CD4-positive, alpha-beta T cell (primary cell): ENCODE results near the gene PPM1H. TPM values are rescaled to one million over a fixed set of nuclear protein-coding genes. Genes with fewer than 3 reads are reported as not detected.

ENCODE experiments used
- ATAC-seq: fragments of 200-7000 bp; cut with Tn5 transposase; one replicate; pipeline ENCODE4 v1.10.0; 2022; ENCODE audit warnings: mild to moderate bottlenecking; ENCODE audit not compliant: poor library complexity
- CTCF ChIA-PET: fragments of 350-600 bp; sonication (Branson Sonifier 250); formaldehyde crosslinking; loops from one replicate; lab custom pipeline; 2021; ENCODE audit warnings: antibody characterized with exemption, inconsistent platforms; lab: Charles Lee
- POLR2A ChIA-PET: fragments of 350-600 bp; sonication (Branson Sonifier 250); formaldehyde crosslinking; loops from one replicate; lab custom pipeline; 2021; ENCODE audit warnings: antibody characterized with exemption, inconsistent platforms; lab: Charles Lee
- DNase-seq, 14 experiments: peaks; one replicate each; pipeline ENCODE4 v3.0.0-alpha.2; 2013 to 2020; ENCODE audit warnings: mixed read lengths in 2 of 14
- H3K27ac ChIP-seq, 2 donors: one replicate each; pipeline versions ENCODE4 v1.5.1 to v1.7.0; 2013; ENCODE audit warnings: low read length in 2 of 2, low read depth in 1 of 2, mild to moderate bottlenecking in 1 of 2
- H3K27me3 ChIP-seq, 2 experiments: 1 replicate in 1 of 2; 2 replicates in 1 of 2; pipeline versions ENCODE4 v1.6.1 to v1.7.0; 2013; ENCODE audit warnings: low read length in 2 of 2, control low read depth in 1 of 2, mild to moderate bottlenecking in 1 of 2, moderate library complexity in 1 of 2; ENCODE audit not compliant: insufficient read depth in 2 of 2, control insufficient read depth in 1 of 2
- H3K36me3 ChIP-seq: one replicate; pipeline ENCODE4 v1.6.1; 2013; ENCODE audit warnings: low read length, control low read depth; ENCODE audit not compliant: insufficient read depth
- H3K4me1 ChIP-seq: one replicate; pipeline ENCODE4 v1.6.1; 2013; ENCODE audit warnings: low read length, control low read depth; ENCODE audit not compliant: insufficient read depth
- H3K4me3 ChIP-seq: one replicate; pipeline ENCODE4 v1.5.1; 2013; ENCODE audit warnings: mild to moderate bottlenecking, low read length, moderate library complexity
- H3K9me3 ChIP-seq, 2 experiments: 1 replicate in 1 of 2; 2 replicates in 1 of 2; pipeline versions ENCODE4 v1.6.1 to v1.7.0; 2013; ENCODE audit warnings: low read length in 2 of 2, mild to moderate bottlenecking in 2 of 2, control low read depth in 1 of 2, moderate library complexity in 1 of 2; ENCODE audit not compliant: control insufficient read depth in 1 of 2, insufficient read depth in 1 of 2
- H3K27ac Mint-ChIP-seq: one replicate; pipeline ENCODE4 v1.8.0; 2020; ENCODE audit warnings: mixed read lengths
- H3K27me3 Mint-ChIP-seq: one replicate; pipeline ENCODE4 v1.8.0; 2021; ENCODE audit warnings: mixed read lengths
- H3K36me3 Mint-ChIP-seq: one replicate; pipeline ENCODE4 v1.8.0; 2021; ENCODE audit warnings: low read depth, mixed read lengths
- H3K4me1 Mint-ChIP-seq: one replicate; pipeline ENCODE4 v1.8.0; 2021; ENCODE audit warnings: low read depth, mixed read lengths
- H3K4me3 Mint-ChIP-seq: one replicate; pipeline ENCODE4 v1.8.0; 2020; ENCODE audit warnings: mild to moderate bottlenecking, mixed read lengths
- H3K9me3 Mint-ChIP-seq: one replicate; pipeline ENCODE4 v1.8.0; 2020; ENCODE audit warnings: mixed read lengths
- intact Hi-C, 2 experiments: fragments of 100-400 bp; cut with DNase I in 1 of 2; cut with micrococcal nuclease in 1 of 2; formaldehyde crosslinking; loops; one replicate each; pipeline versions ENCODE4 v1.15.1 to v1.9.0; 2023 to 2025; cut with DNase I, micrococcal nuclease
- total RNA-seq, 174 experiments: library from RNA in 2 of 174; stranded (reverse) in 2 of 174; gene quantifications; one replicate each; pipeline ENCODE4 v1.2.3 and lab custom pipeline; 2021 to 2026
- TF ChIP-seq, protein P1 (sequence below): fragments of 200-600 bp; IDR thresholded peaks from one replicate; pipeline ENCODE4 v1.8.0; 2022; ENCODE audit warnings: antibody characterized with exemption, mild to moderate bottlenecking

PPM1H gene
- total RNA-seq, 2 experiments from 2014 or later: not detected

DNA sequence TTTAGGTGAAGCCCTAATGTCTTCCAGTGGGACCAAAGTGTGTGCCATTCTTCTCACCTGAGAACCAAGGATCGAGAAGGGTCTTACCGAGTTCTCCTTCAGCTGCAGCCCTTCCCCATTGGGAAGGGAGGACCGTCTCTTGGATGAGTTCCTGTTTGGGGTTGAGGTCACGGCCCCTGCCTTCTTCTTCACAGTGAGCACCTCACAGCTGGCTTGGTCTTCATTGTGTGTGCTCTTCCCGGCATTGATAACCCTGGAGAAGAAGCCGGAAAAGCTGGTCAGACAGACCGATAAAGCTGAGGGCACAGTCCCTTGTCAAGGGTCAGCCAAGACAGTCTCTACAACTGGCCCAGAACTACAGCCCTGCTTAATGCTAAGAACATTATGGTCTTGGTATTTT is 102.9 kb downstream of the PPM1H start:
- ATAC-seq: no peak

DNA sequence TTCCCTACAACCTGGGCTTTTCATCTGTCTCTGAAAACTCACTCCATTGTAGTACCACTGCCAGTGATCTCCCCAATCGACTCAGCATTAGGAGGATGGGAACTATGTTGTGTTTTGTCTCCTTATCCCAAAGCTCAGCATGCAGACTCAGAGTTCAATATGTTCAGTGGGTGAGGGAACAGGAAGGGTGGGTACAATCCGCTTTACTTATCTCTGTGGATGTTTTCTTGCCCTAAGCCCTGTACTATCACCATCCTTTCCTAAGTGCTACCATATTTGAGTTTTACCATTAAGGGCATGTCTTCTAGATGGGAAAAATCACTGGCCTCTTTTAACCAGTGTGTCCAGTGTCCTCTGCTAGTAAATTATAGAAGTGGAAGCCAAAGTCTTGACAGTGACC is 107.1 kb downstream of the PPM1H start:
- CTCF ChIA-PET: no interaction called here
- Histone ChIP-seq H3K27ac (no peak overlapping the region), H3K4me3 (no peak overlapping the region), H3K27me3 (peaks cover 0 to 3% of the 10 kb centered on the region in 2 experiments), H3K36me3 (no peaks in the 10 kb centered on the region), H3K9me3 (no peaks in the 10 kb centered on the region), H3K4me1 (no peaks in the 10 kb centered on the region)
- DNase-seq: no peak
- POLR2A ChIA-PET: no interaction called here
- intact Hi-C loops: no loop called here
- Mint-ChIP-seq H3K4me1 (no peaks in the 10 kb centered on the region), H3K27me3 (no peaks in the 10 kb centered on the region), H3K9me3 (no peaks in the 10 kb centered on the region), H3K36me3 (no peaks in the 10 kb centered on the region), H3K4me3 (no peak overlapping the region), H3K27ac (no peak overlapping the region)
- TF ChIP-seq, protein P1, sequence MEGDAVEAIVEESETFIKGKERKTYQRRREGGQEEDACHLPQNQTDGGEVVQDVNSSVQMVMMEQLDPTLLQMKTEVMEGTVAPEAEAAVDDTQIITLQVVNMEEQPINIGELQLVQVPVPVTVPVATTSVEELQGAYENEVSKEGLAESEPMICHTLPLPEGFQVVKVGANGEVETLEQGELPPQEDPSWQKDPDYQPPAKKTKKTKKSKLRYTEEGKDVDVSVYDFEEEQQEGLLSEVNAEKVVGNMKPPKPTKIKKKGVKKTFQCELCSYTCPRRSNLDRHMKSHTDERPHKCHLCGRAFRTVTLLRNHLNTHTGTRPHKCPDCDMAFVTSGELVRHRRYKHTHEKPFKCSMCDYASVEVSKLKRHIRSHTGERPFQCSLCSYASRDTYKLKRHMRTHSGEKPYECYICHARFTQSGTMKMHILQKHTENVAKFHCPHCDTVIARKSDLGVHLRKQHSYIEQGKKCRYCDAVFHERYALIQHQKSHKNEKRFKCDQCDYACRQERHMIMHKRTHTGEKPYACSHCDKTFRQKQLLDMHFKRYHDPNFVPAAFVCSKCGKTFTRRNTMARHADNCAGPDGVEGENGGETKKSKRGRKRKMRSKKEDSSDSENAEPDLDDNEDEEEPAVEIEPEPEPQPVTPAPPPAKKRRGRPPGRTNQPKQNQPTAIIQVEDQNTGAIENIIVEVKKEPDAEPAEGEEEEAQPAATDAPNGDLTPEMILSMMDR: no peak
- no peak for ATAC-seq

More for the DNA sequence above, 102.9 kb downstream of the PPM1H start:
- Histone ChIP-seq H3K36me3 (no peaks in the 10 kb centered on the region), H3K27me3 (peaks cover 0 to 3% of the 10 kb centered on the region in 2 experiments), H3K9me3 (no peaks in the 10 kb centered on the region), H3K27ac (no peak overlapping the region), H3K4me1 (no peaks in the 10 kb centered on the region), H3K4me3 (no peak overlapping the region)
- TF ChIP-seq, protein P1: no peak
- DNase-seq: no peak
- no peak overlapping the region for H3K27ac Mint-ChIP-seq
- H3K4me1 Mint-ChIP-seq: no peaks in the 10 kb centered on the region
- H3K9me3 Mint-ChIP-seq: no peaks in the 10 kb centered on the region
- ChIA-PET CTCF (no interaction called here), POLR2A (no interaction called here)
- peaks cover 2% of the 10 kb centered on the region for H3K27me3 Mint-ChIP-seq
- H3K36me3 Mint-ChIP-seq: no peaks in the 10 kb centered on the region
- no peak overlapping the region for H3K4me3 Mint-ChIP-seq
- intact Hi-C loops: no loop called here

DNA sequence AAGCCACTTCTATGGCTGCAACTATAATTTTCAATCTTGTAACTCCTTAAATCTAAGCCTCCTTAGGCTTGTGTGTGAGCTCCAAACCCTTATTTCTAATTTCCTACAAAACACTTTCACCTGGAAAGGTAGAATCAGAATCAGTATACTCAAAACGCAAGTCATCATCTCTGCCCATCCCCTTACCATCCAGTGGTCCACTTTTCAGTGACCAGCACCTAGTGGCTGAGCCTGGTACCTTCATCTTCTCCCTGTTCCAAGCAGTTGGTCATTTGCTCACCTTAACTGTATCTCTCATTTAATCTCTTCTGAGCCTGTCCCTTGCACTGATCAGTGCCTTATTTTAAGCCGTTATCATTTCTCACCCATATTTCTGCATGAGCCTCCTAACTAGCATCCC is 107.9 kb downstream of the PPM1H start:
- CTCF ChIA-PET: no interaction called here
- TF ChIP-seq, protein P1: no peak
- H3K4me1 ChIP-seq: no peaks in the 10 kb centered on the region
- POLR2A ChIA-PET: no interaction called here
- peaks cover 6% of the 10 kb centered on the region for H3K27me3 Mint-ChIP-seq
- no peak overlapping the region for H3K27ac Mint-ChIP-seq
- no peaks in the 10 kb centered on the region for H3K9me3 Mint-ChIP-seq
- no peak for DNase-seq
- H3K4me3 Mint-ChIP-seq: no peak overlapping the region
- no peaks in the 10 kb centered on the region for H3K36me3 Mint-ChIP-seq
- no peak overlapping the region for H3K27ac ChIP-seq
- H3K36me3 ChIP-seq: no peaks in the 10 kb centered on the region
- no peaks in the 10 kb centered on the region for H3K4me1 Mint-ChIP-seq
- H3K9me3 ChIP-seq: no peaks in the 10 kb centered on the region
- no peak for ATAC-seq
- intact Hi-C loops: no loop called here
- no peak overlapping the region for H3K4me3 ChIP-seq
- H3K27me3 ChIP-seq: peaks cover 0 to 3% of the 10 kb centered on the region in 2 experiments
